ENCODE results near the gene NCKAP1.

DNA sequence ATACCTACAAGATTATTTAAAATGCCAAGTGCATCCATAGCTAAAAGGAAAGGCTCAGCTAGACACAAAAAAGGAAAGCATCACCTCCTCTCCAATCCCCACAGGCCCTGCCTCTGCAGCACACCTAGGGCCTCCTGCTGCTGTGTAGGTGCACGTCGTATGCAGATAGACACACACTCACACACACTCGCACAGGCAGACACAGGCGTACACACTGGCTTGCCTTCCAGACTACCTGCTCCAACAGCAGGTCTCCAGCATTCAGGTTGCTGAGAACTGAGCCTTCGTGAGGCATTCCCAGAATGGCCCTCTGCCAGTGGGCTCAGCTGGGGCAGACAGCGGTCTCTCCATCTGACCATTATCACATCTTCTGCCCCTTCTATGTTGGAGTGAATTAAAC is 136.5 kb downstream of the NCKAP1 start:
- no peak for TF ChIP-seq CTCF (IDR thresholded peaks at IDR 0.05)
- TF ChIP-seq POLR2AphosphoS5 (IDR thresholded peaks at IDR 0.05): no peak
